Measurements from ENCODE around the gene MICU1.
A peak's percentile ranks its signal among the peaks of the same experiment; 100 is the strongest.

The MICU1 gene

DNA sequence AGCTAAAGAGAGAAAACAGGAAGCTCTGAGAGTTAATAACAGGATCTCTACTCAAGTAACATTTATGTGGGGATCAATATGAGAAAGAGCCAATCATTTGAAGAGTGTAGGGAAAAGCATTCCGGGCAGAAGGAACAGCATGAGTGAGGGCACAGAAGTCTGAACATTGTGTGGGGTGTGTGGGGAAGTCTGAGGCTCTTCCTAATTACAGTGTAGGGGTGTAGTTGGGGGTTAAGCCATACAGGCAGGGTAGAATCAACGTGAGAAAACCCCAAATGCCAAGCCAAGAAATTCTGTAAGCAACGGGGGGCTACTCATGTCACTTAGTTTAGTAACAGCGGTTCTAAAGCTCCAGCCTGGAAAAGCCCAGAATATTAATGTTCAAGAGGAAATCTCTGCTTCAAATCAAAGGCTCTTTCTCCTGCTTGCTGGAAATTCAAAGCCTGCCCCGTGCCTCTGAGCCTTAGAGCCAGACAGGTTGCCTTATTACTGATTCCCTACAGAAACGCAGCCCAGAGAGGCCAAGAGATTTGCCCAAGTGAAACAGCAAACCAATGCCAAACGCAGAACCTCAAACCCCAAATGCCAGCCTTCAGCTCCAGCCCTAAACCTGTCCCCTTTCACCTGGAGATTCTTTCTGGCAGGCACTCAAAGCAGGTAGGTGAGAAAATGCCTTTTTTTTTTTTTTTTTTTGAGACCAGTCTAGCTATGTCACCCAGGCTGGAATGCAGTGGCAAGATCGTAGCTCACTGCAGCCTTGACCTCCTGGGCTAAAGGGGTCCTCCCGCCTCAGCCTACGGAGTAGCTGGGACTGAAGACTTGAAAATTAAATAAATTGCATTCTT lies 307.2 kb downstream of the MICU1 start:
- no peak for DNase-seq (ENCODE audit: low read depth)
- H3K4me3 ChIP-seq (ENCODE audit: low read depth, low read length) = peak overlapping the region; percentile 72
- no peak for TF ChIP-seq CTCF (IDR thresholded peaks at IDR 0.05; ENCODE audit: insufficient read depth, low read depth, low read length, missing control alignments)
